HG02571 (cell line): ENCODE data around the gene MAN2A1.
"Not testable (repeated sequence)": the region's sequence is repeated elsewhere in the genome, so short reads cannot be mapped to it uniquely, and the experiment has no call there.

Experiments used
- ATAC-seq: cut with Tn5 transposase; IDR thresholded peaks from one replicate; pipeline ENCODE4 v1.9.1; 2021; ENCODE audit warnings: mild to moderate bottlenecking, moderate library complexity; ENCODE audit not compliant: unreplicated experiment

Gene MAN2A1

DNA sequence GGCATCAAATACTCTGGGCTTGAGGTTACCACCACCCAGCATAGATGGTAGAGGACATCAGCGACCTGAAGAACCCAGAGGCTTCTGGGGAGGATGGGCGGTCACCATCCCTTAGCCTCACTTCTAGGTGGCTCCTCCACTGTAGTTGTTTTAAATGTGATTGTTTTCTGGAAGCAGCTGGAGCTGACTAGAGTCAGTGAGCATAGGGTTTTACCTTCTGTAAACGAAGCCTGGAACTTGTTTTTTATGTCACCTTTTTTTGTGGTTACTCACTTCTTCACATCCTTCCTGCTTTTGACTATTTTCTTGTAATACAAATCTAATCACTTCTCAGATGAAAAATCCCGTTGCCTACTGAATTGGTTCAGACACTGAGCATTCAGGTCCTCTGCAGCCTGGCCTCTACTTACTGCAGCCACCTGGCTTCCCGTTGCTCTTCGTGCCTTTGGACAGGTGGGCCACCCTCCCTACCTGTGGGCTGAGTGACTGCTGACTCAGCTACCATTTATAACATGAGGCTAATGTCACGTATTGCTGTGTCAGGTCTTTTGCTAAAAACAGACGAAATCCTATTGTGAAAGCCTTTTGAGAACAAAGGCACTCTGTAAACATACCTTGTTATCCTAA lies 167.8 kb downstream of the MAN2A1 start:
- no peak for ATAC-seq

DNA sequence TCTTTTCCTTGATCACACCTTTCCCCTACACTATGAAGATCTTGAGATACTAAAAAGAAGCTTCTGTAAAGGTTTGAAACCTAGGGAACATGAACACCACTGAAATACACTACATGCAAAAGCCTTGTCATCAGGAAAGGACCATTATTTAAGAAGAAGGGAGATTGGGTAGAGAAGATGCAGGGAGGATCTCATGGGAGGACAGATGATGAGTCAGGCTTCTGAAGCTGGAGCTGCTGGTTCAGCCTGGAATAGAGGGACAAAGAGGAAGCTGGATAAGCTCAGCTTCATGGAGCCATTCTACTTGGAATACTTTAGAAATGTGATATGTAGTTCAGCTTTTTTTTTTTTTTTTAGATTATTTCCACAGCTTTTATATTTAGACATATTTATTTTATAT lies 169.8 kb downstream of the MAN2A1 start:
- ATAC-seq: no peak

DNA sequence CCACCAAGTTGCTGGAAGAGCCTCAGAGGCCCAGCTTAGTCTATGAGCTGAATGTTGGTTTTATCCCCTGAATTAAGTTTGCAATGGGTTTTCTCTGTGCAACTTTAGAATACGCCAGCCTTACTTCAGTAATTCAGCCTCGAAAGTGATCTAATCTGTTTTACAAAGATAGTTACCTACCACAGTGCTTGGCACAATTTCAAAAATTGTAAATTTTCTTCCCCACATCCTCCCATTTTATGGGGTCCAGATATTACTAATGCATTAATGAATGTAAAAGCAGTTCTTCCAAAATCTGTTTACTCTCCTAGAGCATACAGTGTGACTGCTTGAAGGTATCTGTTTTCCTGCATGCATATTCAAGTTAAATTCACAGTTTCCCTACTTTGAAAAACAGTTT lies 172.6 kb downstream of the MAN2A1 start:
- no peak for ATAC-seq

DNA sequence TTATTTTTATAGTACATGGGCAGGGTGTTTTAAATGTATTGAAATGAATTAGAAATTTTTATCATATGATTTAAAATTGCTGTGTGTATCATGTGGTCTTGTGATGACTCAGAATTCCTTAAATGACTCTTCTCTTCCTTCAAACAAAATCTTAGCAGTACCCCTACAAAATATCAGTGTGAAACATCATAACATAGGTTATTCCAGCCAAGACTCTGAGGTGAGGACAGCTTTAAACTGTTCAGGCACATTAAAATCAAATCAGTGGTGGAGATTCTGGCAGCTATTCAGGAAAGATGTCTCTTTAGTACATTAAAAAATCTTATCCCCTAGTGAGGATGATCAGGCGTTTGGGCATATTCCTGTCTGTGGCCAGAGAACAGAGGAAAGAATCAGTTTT lies 174.0 kb downstream of the MAN2A1 start:
- ATAC-seq: no peak

DNA sequence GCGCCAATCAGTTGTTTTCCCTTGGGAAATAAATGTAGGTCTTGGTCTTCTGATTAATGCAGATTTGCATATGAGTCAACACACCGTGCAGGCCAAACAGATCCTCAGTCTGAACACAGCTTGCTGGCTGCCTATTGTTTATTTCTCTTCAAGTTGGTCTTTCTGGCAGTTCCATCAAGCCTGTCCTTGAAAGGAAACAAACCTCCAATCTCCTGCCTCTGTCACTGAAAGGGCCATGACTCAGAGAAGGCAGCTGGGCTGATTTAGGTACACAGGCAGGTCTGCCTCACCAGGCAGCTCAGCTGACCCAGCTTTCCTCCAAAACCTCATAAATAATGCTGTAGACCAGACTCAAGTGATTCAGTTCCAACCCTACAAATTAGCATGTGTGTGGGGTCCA lies 175.9 kb downstream of the MAN2A1 start:
- ATAC-seq: no peak

DNA sequence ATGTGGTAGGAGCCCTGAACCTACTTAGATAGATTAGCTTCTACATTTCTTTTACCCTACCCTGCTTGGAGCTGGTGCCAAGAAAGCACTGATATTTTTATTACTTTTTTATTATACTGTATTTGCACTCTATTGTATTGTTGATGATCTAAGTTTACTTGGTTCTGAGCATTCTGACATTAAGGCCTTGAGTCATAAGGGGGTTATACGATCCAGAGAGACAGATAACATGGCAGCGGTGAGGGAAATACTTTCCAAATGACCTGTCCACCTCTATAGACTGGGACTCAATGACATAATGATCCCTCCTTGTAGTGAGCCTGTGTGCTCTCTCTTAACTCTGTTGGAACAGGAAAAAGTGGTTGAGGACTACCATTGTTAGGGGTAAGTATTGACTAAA lies 176.3 kb downstream of the MAN2A1 start:
- ATAC-seq: no peak

DNA sequence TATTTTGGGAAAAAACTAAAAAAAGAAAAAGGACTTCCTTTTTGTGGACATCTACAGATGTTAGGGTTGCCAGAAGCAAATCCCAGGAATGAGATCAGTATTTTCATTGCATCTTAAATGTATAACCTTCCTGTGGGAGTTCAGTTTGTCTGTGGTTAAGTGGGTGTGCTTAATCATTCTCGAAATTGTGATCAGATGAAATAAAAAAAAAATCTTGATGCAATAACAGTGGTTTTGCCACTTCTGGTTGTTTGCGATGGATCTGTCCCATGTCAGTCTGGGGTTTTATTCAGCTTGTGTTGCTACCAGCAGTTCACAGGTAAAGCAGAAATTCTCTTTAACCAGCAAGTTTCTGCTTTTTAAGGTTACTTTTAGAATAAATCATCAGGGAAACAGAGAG lies 179.0 kb downstream of the MAN2A1 start:
- ATAC-seq: no peak

DNA sequence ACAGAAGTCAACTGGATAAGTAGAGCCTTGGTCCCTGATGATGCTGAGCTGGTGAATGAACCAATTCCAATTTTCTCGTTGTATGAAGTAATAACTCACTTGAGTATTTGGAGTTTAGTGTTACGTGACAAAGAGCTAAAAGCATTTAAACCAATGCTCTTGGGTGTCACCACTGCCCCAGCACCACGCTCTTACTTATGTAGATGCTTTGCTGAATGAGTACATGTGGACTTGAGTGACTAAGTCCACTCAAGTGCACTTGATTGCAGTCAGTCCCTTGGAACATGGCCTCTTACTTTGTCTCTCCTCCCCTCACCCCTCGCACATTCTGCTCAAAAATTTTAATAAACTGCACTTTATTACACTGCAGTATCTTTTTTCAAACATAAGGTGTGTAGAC lies 184.0 kb downstream of the MAN2A1 start:
- no peak for ATAC-seq

DNA sequence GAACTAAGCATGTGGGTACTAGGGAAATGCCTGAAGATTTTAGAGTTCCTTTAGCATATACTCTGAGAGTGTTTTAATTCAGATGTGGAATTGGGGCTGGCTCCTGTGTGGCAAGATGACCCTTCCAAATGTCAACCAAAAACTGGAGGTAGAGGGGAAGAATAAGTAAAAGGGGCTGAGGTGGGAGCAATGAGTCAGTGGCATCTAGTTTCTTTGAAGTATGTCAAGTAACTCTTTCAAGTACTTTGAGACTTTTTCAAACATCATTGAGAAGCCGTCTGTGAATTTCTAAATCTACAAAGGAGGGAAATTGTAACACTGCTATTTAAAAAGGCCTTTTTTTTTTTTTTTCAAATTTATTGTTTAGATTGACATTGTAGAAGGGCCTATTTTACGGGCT lies 184.4 kb downstream of the MAN2A1 start:
- ATAC-seq: no peak

DNA sequence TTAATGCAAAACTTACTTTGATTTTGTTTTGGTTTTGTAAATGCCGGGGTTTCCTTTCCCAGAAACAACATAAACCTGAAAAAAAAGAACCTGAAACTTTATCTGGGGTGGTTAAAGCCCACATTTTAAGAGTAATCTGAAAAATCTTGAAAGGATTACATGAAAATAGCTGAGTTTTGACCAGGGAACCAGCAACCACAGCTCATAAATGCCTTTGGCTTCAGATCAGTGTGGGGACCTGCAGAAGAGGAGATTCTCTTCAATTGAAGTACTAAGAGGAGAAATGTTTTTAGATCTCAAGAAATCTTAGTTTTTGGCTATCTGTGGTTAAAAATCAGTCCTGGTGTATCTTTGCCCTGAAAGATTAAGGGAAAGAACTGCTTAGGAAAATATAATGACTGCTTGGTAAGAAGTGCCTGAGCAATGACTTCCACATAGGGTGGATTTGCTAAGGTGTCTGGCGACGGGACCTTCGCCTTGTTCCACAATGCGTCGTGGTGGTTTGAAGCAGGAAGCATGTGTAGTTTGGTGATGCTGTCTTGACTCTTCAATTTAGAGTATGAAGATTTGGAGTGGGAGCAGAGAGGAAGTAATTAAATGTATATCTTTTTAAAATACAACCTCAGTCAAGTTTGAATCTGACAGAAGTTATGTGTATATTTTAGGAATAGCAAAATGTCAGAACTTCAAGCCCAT lies 186.5 kb downstream of the MAN2A1 start:
- no peak for ATAC-seq

DNA sequence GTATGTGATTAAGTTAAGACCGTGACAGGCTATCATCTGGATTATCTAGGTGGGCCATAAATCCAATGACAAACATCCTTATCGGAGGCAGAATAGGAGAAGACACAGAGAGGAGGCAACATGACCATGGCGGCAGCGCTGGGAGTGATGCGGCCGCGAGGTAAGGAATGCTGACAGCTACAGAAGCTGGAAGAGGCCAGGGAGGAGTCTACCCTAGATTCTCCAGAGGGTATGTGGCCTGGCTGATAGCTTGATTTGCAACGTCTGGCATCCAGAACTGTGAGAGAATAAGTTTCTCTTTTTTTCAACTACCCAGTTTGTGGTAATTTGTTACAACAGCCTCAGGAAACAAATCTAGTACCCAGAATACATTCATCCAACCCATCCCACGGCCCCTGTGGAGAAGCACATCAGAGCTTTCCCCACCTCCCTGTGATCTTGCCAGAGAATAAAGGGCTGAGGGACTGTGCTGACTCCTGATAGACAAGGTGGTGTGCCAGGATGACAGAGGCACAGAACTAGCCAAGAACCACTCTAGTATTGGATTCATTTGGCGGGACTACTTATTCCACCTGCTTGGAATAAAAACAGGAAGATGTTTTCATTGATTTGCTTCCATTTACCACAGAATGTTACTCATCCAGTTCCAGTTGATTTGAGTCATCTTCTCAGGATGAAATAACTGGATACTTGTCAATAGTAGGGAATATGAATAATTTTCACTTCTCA lies 187.4 kb downstream of the MAN2A1 start:
- ATAC-seq: no peak

DNA sequence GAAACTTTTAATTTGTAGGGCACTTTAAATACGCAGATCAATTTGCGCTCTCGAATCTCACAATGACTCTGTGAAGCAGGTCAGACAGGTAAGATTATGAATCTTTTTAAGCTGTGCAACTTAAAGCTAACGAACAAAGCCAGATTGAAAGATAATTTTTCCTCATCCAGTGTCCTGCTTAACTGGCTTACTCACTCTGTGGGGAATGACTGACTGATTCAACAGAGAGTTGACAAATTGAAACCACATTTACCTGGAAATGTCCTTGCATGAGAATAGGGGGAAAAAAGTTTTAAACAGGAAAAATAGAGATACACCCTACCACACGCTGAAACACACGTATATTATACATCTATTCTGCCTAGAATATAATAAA lies 187.9 kb downstream of the MAN2A1 start:
- ATAC-seq: no peak

DNA sequence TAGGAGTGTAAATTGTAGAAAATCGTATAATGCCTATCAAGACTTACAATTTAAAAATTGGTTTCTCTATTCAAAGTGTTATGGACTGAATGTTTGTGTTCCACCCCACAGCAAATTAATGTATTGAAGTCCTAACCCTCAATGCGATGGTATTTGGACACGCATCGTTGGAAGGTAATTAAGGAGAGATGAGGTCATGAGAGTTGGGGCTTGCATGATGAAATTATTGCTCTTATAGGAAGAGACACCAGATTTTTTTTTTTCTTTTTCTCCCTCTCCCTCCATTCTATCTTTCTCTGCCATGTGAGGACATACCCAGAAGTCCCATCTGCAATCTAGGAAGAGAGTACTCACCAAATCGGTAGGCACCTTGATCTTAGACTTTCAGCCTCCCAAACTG lies 189.2 kb downstream of the MAN2A1 start:
- no peak for ATAC-seq

DNA sequence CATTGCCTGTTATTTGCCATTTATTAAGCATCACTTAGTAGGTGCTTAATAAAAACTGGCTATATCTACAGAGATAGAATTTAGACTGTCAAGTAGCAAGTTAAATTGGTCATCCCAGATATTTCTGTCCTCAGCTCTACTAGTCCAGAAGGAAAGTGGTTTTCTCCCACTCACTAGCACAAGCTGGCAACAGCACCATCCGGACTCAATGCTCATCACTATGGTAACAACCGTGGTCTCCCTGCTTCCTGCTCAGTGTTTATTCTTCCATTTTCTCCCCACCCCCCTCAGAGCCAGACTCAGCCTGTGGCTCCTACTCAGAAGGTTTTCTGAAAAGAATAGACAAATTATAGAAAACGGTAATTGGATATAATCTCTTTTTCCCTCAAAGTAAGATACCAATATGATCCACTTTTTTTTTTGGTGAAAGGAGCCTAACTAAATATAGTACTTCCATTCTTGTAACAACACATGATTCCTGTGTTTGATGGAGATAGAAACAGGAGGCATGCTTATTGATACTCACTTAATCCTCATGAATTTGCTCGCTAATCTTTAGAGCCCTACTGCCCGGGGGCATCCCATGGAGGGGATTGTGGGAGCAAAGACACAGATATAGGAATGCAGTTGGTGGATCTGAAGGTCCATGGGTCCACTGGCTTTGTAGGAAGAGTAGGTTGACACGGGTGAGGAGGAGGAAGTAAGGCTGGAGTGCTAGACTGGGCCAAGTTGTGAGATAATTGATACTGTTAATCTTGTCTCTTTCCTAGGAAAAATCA lies 191.4 kb downstream of the MAN2A1 start:
- no peak for ATAC-seq

DNA sequence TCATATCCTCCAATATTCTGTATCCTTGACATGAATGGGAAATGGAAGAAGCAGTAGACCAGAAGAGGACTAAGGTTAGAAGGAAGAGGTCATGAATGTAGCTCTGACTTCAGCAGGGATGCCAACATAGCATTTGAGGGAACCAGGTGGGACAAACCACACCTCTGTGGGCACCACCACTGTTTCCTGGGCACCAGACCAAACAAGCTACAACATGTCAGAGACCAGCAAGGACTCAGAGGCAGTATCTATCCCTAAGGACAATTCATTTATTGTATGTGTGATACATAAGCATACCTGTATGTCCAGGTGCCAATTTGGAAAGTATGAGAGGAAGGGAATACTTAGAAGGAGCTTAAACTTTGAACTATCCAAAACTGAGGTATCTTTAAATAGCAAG lies 192.8 kb downstream of the MAN2A1 start:
- no peak for ATAC-seq

DNA sequence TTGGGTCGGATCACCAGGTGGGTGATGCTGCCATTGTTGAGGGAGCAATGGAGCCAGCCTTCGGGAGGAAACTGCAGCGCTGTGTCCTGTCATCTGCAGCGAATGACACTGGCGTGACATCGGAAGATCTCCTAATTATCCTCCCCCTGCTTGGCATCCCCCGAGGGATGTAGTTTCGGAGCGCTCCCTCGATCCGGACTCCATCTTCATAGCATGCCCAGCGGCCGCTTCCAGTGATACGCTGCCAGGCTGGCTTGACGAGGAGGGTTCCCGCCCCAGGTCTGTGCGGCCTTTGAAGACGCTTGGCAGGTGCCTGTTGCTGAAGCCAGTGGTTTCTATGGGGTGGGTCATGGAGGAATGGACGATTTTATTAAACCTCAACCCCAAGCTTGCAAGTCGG lies 194.9 kb downstream of the MAN2A1 start:
- ATAC-seq: no peak

DNA sequence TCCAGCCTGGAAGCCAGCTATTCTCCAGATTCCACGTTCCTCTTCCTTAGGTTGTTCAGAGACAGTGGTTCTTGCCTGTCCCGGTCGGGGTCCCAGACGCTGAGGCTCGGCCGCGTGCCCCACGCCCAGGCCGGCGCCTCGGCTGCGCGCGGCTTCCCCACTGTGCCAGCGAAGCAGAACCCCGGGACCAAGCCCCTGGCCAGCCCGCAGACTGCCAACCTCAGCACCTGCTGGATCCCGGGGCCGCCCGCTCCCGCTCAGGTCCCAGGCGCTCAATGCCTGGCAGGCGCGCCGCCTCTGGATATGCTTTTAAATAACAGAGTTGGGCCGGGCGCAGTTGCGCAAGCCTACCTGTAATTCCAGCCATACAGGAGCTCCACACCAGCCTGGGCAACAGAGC lies 195.5 kb downstream of the MAN2A1 start:
- no peak for ATAC-seq

DNA sequence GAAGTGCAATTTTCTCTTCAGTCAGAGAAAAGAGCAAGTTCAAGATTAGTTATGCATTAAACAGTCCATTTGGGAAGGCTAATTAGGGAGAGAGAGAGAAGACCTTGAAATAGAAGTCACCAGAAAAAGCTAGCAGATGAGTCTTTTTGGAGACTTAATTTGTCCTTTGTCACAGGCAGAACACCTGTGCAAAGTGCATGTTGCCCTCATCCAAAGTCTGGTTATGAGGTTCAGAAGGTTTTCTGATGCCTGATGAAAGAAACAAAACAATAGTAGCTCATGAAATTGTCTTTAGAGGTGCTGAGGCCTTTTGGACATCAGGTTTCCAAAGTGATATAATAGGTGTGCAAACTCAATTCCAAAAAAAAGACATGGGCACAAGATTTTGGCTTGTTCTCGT lies 199.3 kb downstream of the MAN2A1 start:
- ATAC-seq: no peak

DNA sequence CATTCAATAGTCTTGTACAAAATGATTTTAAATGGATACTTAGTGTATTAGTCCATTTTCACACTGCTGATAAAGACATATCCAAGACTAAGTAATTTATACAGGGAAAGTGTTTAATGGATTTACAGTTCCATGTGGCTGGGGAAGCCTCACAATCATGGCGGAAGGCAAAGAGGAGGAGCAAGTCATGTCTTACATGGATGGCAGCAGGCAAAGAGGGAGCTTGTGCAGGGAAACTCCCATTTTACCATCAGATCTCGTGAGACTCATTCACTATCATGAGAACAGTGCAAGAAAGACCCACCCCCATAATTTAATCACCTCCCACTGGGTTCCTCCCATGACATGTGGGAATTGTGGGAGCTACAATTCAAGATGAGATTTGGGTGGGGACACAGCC lies 203.5 kb downstream of the MAN2A1 start:
- not testable (repeated sequence) for ATAC-seq

DNA sequence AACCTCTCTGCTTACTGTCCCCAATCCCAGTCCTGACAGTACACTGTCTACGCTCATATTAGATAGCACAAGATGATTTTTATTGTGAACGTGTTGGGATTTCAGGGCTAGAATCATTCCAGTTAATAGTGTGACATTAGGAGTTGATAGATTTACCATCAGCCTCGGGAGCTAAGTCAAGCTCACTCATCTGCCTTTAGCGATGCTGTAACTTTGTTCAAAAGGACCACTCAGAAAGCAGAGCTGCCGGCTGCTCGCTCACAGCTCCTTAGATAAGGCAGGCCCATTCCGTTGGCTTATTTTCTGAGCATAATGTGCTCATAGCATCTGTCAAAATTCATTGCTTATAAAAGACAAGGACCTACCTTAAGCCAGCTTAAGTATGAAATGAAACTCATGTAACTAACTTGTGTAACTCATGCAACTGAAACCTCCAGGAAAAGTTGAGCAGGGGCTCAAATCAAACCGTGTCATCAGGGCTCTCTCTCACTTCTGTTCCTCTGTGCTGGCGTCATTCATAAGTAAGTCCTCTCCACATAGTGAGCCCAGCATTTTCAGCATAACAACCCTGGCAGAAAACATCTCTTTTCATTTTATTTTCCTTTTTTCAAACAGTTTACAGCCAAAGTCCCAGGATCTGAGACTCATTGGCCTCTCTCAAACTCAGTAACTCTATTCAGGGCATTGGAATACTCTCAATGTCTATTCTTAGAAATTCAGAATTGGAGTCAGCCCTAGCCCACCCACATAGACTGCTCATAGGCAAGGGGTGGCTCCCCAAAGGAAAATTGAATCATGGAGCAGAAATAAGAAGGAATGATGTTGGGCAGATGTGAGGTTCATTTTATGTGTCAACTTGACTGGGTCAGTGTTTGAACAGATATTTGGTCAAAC lies 208.8 kb downstream of the MAN2A1 start:
- ATAC-seq: no peak

DNA sequence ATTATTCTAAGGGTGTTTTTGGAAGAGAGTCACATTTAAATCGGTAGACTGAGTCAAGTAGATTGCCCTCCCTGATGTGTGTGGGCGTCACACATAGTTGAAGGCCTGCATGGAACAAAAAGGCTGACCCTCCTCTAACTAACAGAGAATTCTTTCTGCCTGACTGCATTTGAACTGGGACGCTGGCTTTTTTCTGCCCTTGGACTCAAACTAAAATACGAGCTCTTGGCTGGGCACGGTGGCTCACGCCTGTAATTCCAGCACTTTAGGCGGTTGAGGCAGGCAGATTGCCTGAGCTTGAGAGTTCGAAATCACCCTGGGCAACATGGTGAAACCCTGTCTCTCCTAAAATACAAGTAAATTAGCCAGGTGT lies 209.4 kb downstream of the MAN2A1 start:
- no peak for ATAC-seq
